Fibroblast of lung (primary cell): Measurements from ENCODE around the gene MSH3. TPM values are rescaled to one million over a fixed set of nuclear protein-coding genes. Genes with fewer than 3 reads are reported as not detected.
"Not testable (repeated sequence)": the region's sequence is repeated elsewhere in the genome, so short reads cannot be mapped to it uniquely, and the experiment has no call there.

ENCODE experiments used
- DNase-seq, 2 donors: peaks; one replicate each; pipeline versions ENCODE4 v3.0.0 to v3.0.0-alpha.2; 2010; ENCODE audit warnings: low read depth in 2 of 2
- H2AFZ ChIP-seq: 2 replicates; pipeline ENCODE4 v1.5.1; 2012; ENCODE audit warnings: low read length, control low read depth, inconsistent platforms
- H3K27ac ChIP-seq: 2 replicates; pipeline ENCODE4 v1.5.1; 2011; ENCODE audit warnings: low read length, control low read depth; ENCODE audit not compliant: insufficient read depth
- H3K27me3 ChIP-seq: 2 replicates; pipeline ENCODE4 v1.5.1; 2011; ENCODE audit warnings: mild to moderate bottlenecking, low read length; ENCODE audit not compliant: control insufficient read depth, insufficient read depth
- H3K36me3 ChIP-seq: 2 replicates; pipeline ENCODE4 v1.5.1; 2011; ENCODE audit warnings: low read length; ENCODE audit not compliant: control insufficient read depth, insufficient read depth
- H3K4me1 ChIP-seq: 2 replicates; pipeline ENCODE4 v1.5.1; 2011; ENCODE audit warnings: low read length; ENCODE audit not compliant: control insufficient read depth, insufficient read depth; ENCODE audit errors: extremely low read depth
- H3K4me2 ChIP-seq: 2 replicates; pipeline ENCODE4 v1.5.1; 2011; ENCODE audit warnings: low read length, control low read depth; ENCODE audit not compliant: insufficient read depth; ENCODE audit errors: extremely low read depth
- H3K4me3 ChIP-seq, 4 experiments: fragments of 200-600 bp in 1 of 4; sonication (generic) in 1 of 4; replicated peaks in 1 of 4; 2 replicates each; pipeline ENCODE4 v1.5.1; 2011 to 2016; ENCODE audit warnings: low read length in 4 of 4, low read depth in 3 of 4, mild to moderate bottlenecking in 3 of 4, control low read depth in 2 of 4, inconsistent platforms in 1 of 4, mixed read lengths in 1 of 4; ENCODE audit not compliant: insufficient read depth in 1 of 4; ENCODE audit errors: control extremely low read depth in 1 of 4
- H3K79me2 ChIP-seq: 2 replicates; pipeline ENCODE4 v1.5.1; 2012; ENCODE audit warnings: mild to moderate bottlenecking, low read length, inconsistent platforms; ENCODE audit not compliant: control insufficient read depth, insufficient read depth
- H3K9ac ChIP-seq: 2 replicates; pipeline ENCODE4 v1.5.1; 2011; ENCODE audit warnings: mild to moderate bottlenecking, low read length, control low read depth; ENCODE audit not compliant: insufficient read depth
- H3K9me3 ChIP-seq: 2 replicates; pipeline ENCODE4 v1.5.1; 2012; ENCODE audit warnings: low read depth, low read length; ENCODE audit not compliant: control insufficient read depth, insufficient read depth
- H4K20me1 ChIP-seq: 2 replicates; pipeline ENCODE4 v1.5.1; 2011; ENCODE audit warnings: low read length; ENCODE audit not compliant: control insufficient read depth, insufficient read depth; ENCODE audit errors: extremely low read depth
- CTCF ChIP-seq, 2 donors: IDR thresholded peaks in 1 of 2; conservative IDR thresholded peaks in 1 of 2; 1 replicate in 1 of 2; 2 replicates in 1 of 2; pipeline ENCODE4 v1.5.1; 2011 to 2012; ENCODE audit warnings: low read length in 2 of 2, control low read depth in 1 of 2, inconsistent platforms in 1 of 2, low read depth in 1 of 2, mild to moderate bottlenecking in 1 of 2
- EZH2 ChIP-seq: IDR thresholded peaks from 2 replicates; pipeline ENCODE4 v1.5.1; 2012; ENCODE audit warnings: low read length, control low read depth, mild to moderate bottlenecking; ENCODE audit errors: missing control alignments
- polyA plus RNA-seq, 2 donors: library from polyadenylated mRNA; depleted of rRNA in 1 of 2; stranded (reverse) in 1 of 2; unstranded in 1 of 2; fragments of >200 nt; gene quantifications; 2 replicates each; pipeline ENCODE4 v1.2.1, GENCODE V29; 2011 to 2012; ENCODE audit warnings: missing spikeins in 1 of 2
- total RNA-seq: library from RNA; depleted of rRNA; stranded (reverse); fragments of >200 nt; gene quantifications from 2 replicates; pipeline ENCODE4 v1.2.1, GENCODE V29; 2014

Gene MSH3
- total and polyA plus RNA-seq, 2 donors (not counting 1 experiment from before 2014, with no cell fraction given) = 9.1 to 14.4 TPM

GRCh38 chr5:80784451-80784850 lies 130.0 kb downstream of the MSH3 start:
- no peak overlapping the region for H3K9ac ChIP-seq
- DNase-seq = no peak
- H4K20me1 ChIP-seq = no peaks in the 10 kb centered on the region
- no peak for TF ChIP-seq EZH2
- TF ChIP-seq CTCF (conservative IDR thresholded peaks at IDR 0.05 in 1 of 2, IDR thresholded peaks at IDR 0.05 in 1 of 2; ENCODE audit: low read depth in 1 of 2, low read length in 2 of 2) = no peak
- H3K4me3 ChIP-seq = no peak overlapping the region
- H3K27ac ChIP-seq = no peak overlapping the region
- no peaks in the 10 kb centered on the region for H3K79me2 ChIP-seq
- no peaks in the 10 kb centered on the region for H3K27me3 ChIP-seq
- H3K4me1 ChIP-seq = no peaks in the 10 kb centered on the region
- H3K9me3 ChIP-seq = no peaks in the 10 kb centered on the region
- H3K4me2 ChIP-seq = no peak overlapping the region
- no peak overlapping the region for H2AFZ ChIP-seq
- peaks cover 2% of the 10 kb centered on the region for H3K36me3 ChIP-seq

- H3K4me3 ChIP-seq, H3K9ac ChIP-seq, DNase-seq, H2AFZ ChIP-seq, H4K20me1 ChIP-seq, H3K27me3 ChIP-seq, H3K4me1 ChIP-seq, H3K36me3 ChIP-seq, H3K9me3 ChIP-seq, H3K79me2 ChIP-seq, H3K4me2 ChIP-seq, H3K27ac ChIP-seq: not testable (repeated sequence)
Observed at GRCh38 chr5:80789319-80790016, 135.0 kb downstream of the MSH3 start.

- DNase-seq = no peak
- H3K27me3 ChIP-seq = no peaks in the 10 kb centered on the region
- H3K4me2 ChIP-seq = no peak overlapping the region
- TF ChIP-seq CTCF (conservative IDR thresholded peaks at IDR 0.05 in 1 of 2, IDR thresholded peaks at IDR 0.05 in 1 of 2; ENCODE audit: low read depth in 1 of 2, low read length in 2 of 2) (no peak), EZH2 (no peak)
- H2AFZ ChIP-seq = no peak overlapping the region
- no peaks in the 10 kb centered on the region for H4K20me1 ChIP-seq
- no peaks in the 10 kb centered on the region for H3K9me3 ChIP-seq
- no peaks in the 10 kb centered on the region for H3K36me3 ChIP-seq
- H3K4me1 ChIP-seq = no peaks in the 10 kb centered on the region
- H3K9ac ChIP-seq = no peak overlapping the region
- H3K27ac ChIP-seq = no peak overlapping the region
- no peak overlapping the region for H3K4me3 ChIP-seq
- H3K79me2 ChIP-seq = no peaks in the 10 kb centered on the region
Observed at GRCh38 chr5:80790698-80791097, 136.2 kb downstream of the MSH3 start.
